GM18951 (cell line): ENCODE results near the gene FAM131B.
"Not testable (repeated sequence)": the region's sequence is repeated elsewhere in the genome, so short reads cannot be mapped to it uniquely, and the experiment has no call there.

Experiments
- POLR2A ChIP-seq: IDR thresholded peaks from 4 replicates; pipeline ENCODE4 v1.6.1; 2011; ENCODE audit warnings: mild to moderate bottlenecking; ENCODE audit not compliant: insufficient read length, insufficient read depth; ENCODE audit errors: extremely low read depth
- in situ Hi-C: fragments of 300-500 bp; cut with MboI; formaldehyde crosslinking; loops from one replicate; pipeline ENCODE4 v1.12.0; 2022; ENCODE audit warnings: low sequenced_read_pairs, mixed read lengths, inconsistent platforms; ENCODE audit not compliant: unreplicated experiment

Gene FAM131B

DNA sequence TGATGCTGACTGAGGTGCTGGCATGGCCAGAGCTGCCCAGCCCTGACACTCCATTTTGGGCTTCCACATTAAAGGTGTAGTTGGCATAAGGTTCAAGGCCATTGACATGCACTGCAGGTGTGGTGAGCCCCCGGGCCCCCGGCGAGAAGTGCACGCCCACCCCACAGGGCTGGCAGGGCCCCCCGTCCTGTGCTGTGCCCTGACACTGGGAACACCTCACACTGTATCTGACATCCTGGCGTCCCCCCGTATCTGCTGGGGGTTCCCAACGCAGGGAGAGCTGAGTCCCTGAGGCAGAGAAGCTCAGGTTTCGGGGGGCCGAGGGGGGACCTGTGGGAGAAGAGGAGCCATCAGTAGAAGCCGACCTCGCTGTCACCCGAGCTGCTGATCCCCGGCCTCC is 36.1 kb upstream of the FAM131B start:
- no peak for TF ChIP-seq POLR2A
- in situ Hi-C loops, result no loop called here

DNA sequence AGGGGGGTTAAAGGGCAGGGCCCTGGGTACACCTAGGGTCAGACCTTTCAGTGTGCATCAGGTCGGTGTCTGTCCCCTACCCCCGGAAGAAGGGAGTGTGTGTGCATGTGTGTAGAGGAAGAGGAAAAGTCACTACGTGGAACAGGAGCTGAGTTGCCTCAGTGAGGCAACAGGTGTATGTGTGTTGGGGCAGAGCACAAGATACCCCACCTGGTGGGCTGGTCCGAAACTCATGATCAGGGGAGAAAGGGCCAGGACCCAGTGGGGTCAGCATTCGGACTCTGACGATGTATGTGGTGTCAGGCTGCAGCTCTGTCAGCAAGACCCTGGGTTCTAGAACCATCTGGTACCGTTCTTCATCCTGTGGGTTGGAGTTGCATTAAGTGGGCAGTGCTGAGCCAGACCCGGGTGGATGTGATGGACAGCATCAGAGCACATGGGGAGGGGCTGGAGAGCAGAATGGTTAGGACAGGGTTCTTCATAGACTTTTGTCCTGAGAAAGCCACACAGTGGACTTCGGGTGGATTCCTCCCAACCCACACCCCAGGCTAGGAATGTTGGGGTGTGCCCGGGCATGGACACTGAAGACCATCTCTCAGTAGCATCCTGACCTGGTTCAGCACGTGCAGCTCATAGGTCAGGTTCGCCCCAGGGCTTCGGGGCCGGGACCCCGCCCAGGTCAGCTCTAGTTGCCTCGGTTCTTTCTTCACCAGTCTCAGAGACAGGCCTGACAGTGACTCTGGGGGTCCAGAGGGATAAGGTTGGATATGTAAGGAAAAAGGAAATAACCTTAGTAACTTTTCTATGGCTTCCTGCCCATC is 35.4 kb upstream of the FAM131B start:
- in situ Hi-C loops, result no loop called here
- TF ChIP-seq POLR2A, result no peak

DNA sequence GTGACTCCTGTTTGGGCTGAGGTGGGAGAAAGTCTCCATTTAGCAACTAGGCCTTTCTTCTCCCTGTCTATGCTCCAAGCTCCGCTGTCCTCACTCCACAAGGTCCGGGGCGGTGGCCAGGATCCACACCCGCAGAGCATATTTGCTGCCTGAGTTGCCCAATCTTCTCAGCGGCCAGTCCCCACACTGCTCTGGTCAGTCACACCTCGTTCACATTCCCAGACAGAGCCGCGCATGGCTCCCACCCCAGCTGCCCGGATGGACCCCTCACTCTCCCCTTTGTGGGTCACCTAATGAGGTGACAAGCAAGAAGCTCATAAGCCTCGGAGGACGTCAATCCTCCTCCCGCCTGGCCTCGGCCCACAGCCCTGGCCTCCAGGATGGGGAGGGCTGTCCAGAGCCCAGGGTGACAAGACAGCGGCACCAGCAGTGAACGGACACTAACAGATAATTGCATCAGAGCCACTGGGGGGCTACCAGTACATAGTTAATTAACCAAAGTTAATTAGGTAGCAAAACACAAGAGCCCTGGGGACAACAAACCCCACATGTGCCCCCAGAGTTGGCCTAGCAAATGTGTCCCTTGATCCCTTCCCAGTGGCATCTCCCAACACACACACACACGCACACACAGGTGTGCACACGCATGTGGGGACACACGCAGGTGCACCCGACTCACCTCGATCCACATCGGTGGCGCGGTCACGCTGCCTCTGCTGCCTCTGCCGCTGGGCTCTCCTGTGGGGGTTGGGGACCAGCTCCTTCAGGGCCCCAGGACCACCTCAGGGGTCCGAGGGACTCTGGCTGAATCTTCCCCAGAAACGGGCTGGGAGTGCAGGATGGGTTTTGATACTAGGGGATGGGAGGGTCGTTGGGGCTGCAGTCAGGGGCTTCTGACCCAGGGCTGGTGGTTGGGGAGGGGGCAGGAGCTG is 34.4 kb upstream of the FAM131B start:
- in situ Hi-C loops, result no loop called here
- no peak for TF ChIP-seq POLR2A

DNA sequence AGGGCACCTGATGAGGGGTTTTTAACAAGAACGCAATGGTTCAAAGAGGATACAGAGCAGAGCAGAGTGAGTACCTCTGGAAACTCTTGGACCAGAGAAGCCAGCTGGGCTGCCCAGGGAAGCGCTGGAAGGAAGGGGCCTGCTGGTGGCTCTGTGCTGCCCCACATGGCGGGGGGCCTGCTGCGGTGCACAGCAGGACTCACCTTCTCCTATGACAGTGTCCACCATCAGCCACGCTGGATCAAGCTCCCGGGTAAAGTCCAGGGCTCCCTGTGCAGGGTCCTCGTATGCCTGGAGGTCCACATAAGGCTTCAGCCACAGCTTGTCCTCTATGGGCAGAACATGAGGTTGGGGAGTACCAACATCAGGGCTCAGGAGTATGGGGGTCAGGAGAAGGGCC is 33.7 kb upstream of the FAM131B start:
- in situ Hi-C loops, result no loop called here
- TF ChIP-seq POLR2A, result no peak

DNA sequence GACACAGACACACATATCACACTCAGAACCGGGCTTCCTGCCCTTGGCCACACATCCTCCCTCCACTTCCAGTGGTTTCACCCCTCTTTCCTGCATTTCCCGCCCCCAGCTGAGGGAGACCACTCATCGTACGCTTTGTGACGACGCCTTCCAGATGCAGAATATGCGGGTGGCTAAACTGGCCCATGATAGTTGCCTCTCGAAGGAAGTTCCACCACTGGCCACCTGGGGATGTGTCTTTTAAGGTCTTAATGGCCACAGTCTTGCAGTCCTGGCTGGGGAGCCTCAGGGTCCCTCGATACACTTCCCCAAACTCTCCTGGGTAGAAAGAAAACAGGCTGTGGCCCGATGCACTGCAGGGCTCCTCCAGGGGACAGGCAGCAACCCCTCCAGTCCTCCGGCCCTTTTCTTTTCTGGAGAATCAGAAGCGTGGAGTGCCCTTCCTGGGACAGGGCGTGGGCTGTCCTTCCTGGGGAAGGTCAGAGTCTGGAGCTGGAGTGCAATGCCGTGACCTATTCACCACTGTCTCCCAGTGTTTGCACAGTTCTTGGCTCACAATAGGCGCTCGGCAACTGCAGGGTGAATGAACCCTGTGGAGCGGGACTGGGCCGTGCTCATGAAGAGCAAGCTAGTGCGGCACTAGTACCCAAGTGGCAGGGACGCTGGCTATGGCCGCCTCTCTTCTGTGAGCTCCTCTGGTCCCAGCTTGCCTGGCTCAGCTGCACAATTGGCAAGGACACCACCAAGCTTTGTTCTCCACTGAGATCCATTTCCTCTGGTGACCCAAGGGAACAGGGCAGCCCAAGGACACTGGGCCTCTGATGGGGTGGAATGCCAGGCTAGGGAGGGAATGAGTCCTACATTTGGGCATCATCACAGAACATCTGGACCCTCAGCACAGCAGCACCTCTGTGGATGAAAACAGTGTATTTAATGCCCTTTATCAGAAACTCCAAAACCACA is 33.0 kb upstream of the FAM131B start:
- TF ChIP-seq POLR2A, result no peak
- in situ Hi-C loops, result no loop called here

DNA sequence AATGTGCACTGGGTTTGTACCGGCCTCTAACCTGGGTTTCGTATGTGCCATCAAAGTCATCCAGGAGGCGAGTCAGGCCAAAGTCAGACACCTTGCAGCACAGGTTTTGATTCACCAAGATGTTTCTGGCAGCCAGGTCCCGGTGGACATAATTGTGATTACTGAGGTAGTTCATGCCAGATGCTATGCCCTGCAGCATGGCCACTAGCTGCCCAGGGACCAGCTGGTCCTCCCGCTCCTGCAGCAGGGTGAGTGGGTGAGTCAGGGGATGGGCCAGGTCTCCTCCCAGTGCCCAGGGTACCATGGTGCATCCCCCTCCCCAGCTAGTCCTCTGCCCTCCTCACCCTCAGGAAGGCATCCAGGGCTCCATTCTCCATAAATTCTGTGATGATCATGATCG is 32.3 kb upstream of the FAM131B start:
- in situ Hi-C loops, result no loop called here
- no peak for TF ChIP-seq POLR2A

DNA sequence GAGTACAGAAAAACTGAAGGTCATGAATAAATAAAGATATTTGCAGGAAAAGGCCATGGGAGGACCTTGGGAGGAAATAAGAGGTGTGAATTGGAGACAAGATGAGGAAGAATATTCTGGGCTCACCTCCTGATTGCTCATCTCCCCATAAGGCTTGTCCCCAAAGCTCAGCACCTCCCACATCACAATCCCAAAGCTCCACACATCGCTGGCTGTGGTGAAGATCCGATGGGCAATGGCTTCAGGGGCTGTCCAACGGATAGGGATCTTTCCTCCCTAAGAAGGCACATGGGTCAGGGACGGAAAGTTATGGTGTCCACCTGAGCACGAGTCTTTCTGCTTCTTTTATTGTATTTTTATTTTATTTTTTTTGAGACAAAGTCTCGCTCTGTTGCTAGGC is 31.6 kb upstream of the FAM131B start:
- in situ Hi-C loops, result no loop called here

DNA sequence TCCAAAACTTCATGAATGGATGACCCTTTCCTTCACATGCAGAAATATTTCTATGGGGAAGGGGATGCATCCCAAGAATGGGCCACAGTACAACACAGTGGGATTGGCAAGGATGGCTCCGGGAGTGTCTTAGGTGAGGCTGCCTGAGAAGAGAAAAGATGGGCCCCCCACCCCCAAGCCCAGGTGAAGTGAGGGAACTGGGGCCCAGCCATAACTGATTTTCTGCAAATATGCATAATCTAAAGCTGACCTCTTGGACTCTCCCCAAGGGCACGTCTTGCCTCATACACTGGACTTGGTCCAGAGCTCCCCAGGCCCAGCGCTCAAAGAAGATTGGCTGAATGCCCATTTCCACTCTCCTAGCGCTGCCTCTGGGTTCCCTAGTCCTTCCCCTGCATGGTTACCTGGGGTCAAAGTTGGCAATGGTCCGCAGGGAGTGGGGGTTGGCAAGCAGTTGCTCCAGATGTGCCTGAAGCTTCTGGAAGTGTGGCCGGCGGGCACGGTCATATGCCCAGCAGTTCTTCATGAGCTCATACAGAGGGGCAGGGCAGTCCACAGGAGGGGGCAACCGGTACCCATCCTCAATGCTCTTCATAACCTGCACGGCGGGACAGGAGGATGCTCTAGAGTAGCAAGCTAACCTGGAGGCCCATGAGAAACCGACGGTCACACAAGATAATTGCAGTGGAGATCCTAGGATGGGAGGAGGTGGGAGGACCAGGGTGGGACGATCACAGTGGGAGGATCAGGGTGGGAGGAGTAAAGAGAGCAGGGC is 30.9 kb upstream of the FAM131B start:
- in situ Hi-C loops, result no loop called here
- no peak for TF ChIP-seq POLR2A

More for the DNA sequence above, 31.6 kb upstream of the FAM131B start:
- no peak for TF ChIP-seq POLR2A

DNA sequence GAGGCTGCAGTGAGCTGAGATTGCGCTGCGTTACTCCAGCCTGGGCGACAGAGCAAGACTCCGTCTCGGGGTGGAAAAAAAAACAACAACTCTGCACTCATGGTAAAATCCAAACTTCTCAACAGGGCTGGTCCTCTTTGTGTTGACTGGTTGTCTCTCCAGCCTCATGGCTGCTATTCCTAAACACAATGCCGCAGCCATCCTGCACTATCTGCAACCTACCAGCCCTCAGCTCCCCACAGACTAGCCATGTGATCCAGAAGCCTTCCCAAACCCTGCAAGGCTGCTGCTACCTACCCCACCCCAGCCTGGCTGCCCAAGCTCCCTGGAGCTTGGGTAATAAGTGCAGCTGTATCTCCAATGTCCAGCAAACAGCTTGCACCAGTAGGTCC is 30.4 kb upstream of the FAM131B start:
- no peak for TF ChIP-seq POLR2A
- in situ Hi-C loops, result no loop called here

DNA sequence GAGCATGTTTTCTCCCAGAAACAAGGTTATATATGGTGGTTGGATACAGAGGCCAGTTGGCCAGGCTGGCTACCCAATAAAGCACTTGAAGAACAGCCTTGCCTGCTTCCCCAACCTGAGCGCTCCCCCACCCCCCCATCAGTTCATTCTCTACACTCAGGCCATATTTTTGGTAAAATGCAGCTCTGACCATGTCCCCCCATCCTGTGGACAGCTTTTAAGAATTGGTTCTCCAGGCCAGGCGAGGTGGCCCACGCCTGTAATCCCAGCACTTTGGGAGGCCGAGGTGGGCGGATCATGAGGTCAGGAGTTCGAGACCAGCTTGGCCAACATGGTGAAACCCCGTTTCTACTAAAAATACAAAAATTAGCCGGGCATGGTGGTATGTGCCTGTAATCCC is 29.9 kb upstream of the FAM131B start:
- in situ Hi-C loops, result not testable (repeated sequence)

DNA sequence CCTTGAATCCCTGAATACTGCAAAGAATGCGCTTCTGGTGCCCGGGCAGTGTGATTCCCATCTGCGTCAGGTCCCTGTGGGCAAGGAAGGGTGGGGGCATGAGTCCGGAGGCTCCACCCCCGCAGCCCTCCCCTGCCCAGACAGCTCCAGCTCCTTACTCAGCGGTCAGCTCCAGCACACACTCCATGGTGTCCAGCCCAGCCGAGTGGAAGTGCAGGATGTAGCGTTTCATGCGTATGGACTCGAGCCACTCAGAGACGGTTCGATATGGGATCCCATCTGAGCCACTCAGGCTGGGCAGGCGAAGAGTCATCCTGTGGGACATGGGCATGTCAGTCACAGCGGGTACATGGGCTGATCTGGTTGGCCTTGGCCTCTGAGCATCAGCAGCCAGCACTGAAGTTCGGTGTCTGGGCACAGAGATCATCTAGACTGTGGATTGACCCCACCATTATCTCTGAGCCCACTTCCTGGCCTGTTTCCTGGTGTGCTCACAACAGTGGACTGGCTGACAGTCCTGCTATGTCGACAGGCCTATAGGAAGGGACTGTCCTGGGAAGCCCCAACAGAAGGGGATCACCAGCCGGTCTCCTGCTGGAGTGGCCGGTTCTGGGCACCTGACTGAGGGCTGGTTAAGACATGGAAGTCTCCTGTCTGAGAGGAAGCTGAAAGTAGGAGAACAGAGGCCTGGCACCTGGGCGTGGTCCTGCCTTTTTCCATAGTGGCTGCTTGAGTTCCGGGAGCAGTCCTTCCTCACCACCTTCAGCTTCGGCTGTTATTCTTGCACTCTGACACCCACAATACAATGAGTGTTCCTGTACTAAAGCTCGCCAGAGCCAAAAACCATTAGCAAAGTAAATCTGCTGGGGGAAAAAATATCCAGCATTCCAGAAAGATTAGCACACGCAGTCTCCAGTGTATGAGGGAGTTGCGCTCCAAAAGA is 29.2 kb upstream of the FAM131B start:
- no peak for TF ChIP-seq POLR2A
- in situ Hi-C loops, result no loop called here

DNA sequence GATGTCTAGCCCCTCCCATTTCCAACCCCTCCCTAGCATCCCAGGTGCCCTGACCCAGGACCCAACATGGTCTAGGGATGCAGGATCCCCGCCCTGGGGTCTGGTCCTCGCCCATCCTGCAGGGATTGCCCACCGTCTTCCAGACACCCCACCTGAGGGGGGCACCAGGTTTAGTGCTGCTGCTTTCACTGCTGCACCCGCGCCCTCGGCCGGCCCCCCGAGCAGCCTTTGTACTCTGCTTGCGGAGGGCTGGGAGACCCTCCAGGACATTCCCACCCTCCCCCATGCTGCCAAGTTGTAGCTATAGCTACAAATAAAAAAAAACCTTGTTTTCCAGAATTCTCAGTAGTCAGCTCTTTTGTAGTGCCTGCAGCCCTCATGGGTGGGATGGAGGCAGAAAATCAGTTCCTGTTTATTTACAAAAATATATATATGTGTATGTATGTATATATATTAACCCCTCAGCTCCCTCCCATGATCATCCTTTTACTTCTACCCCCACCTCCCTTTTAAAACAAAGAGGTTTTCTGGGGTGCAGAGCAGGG is 28.3 kb upstream of the FAM131B start:
- in situ Hi-C loops, result no loop called here
- no peak for TF ChIP-seq POLR2A
